ENCODE measurements around the gene DSTN. TPM values are rescaled to one million over a fixed set of nuclear protein-coding genes. Genes with fewer than 3 reads are reported as not detected.

The DSTN gene
- total RNA-seq, 1 donor from 2014 or later: 463 TPM

GRCh38 chr20:17579369-17580039 is 9.6 kb downstream of the DSTN start:
- Histone ChIP-seq H3K4me3 (no peak overlapping the region), H3K4me1 (peaks cover 36% of the 10 kb centered on the region), H3K9me3 (no peaks in the 10 kb centered on the region), H3K27ac (no peak overlapping the region), H3K36me3 (no peaks in the 10 kb centered on the region), H3K27me3 (no peaks in the 10 kb centered on the region)
- intact Hi-C loops (cut with DNase I): loop anchor here (10.0 kb wide), 1 partner anchor 45 kb away; the partner anchor contains the start of gene BFSP1
- DNase-seq (no peak), ATAC-seq (no peak)
- TF ChIP-seq CTCF (IDR thresholded peaks at IDR 0.05): no peak

- no peak for ATAC-seq
- intact Hi-C loops (cut with DNase I): loop anchor here (10.0 kb wide), 1 partner anchor 46 kb away; the partner anchor contains the start of gene BFSP1
- no peak for DNase-seq
- no peaks in the 10 kb centered on the region for H3K36me3 ChIP-seq
- no peak overlapping the region for H3K4me3 ChIP-seq
- TF ChIP-seq CTCF (IDR thresholded peaks at IDR 0.05): no peak
- no peak overlapping the region for H3K27ac ChIP-seq
- peaks cover 43% of the 10 kb centered on the region for H3K4me1 ChIP-seq
- no peaks in the 10 kb centered on the region for H3K9me3 ChIP-seq
- H3K27me3 ChIP-seq: no peaks in the 10 kb centered on the region
Measured at GRCh38 chr20:17580895-17581294, 11.0 kb downstream of the DSTN start.

GRCh38 chr20:17583126-17583525 is 13.3 kb downstream of the DSTN start:
- peaks cover 45% of the 10 kb centered on the region for H3K4me1 ChIP-seq
- no peaks in the 10 kb centered on the region for H3K9me3 ChIP-seq
- TF ChIP-seq CTCF (IDR thresholded peaks at IDR 0.05): no peak
- no peak overlapping the region for H3K4me3 ChIP-seq
- H3K27ac ChIP-seq: no peak overlapping the region
- ATAC-seq: no peak
- intact Hi-C loops (cut with DNase I): loop anchor here (10.0 kb wide), 1 partner anchor 48 kb away; the partner anchor contains the start of gene BFSP1
- no peaks in the 10 kb centered on the region for H3K27me3 ChIP-seq
- no peak for DNase-seq
- H3K36me3 ChIP-seq: no peaks in the 10 kb centered on the region

DNA sequence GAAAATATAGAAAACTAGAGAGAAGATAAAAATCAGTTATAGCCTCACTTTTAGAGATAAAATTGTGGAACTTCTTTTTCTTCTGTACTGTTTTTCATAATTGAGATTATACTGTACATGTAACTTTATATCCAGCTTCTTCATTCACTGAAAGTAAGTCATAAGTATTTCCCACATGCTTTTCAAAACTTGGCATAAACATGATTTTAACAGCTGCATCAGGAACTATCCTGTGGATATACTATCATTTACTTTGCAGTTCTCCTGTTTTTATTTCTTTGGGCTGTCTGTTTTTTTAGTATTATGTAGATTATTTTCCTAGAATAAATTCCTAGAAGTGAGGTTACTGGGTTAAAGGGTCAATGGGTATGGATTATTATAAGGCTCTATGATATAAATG is 14.8 kb downstream of the DSTN start:
- Histone ChIP-seq H3K36me3 (no peaks in the 10 kb centered on the region), H3K4me3 (no peak overlapping the region), H3K27ac (no peak overlapping the region), H3K9me3 (no peaks in the 10 kb centered on the region), H3K4me1 (peaks cover 50% of the 10 kb centered on the region), H3K27me3 (no peaks in the 10 kb centered on the region)
- no peak for DNase-seq
- intact Hi-C loops (cut with DNase I): loop anchor here (10.0 kb wide), 1 partner anchor 50 kb away; the partner anchor contains the start of gene BFSP1
- no peak for ATAC-seq
- no peak for TF ChIP-seq CTCF (IDR thresholded peaks at IDR 0.05)

GRCh38 chr20:17586250-17586649 is 16.4 kb downstream of the DSTN start:
- H3K27ac ChIP-seq: no peak overlapping the region
- intact Hi-C loops (cut with DNase I): loop anchor here (10.0 kb wide), 1 partner anchor 51 kb away; the partner anchor contains the start of gene BFSP1

More at GRCh38 chr20:17586250-17586649, 16.4 kb downstream of the DSTN start:
- TF ChIP-seq CTCF (IDR thresholded peaks at IDR 0.05): no peak
- Histone ChIP-seq H3K4me3 (no peak overlapping the region), H3K36me3 (no peaks in the 10 kb centered on the region), H3K4me1 (peaks cover 48% of the 10 kb centered on the region), H3K9me3 (no peaks in the 10 kb centered on the region), H3K27me3 (no peaks in the 10 kb centered on the region)
- DNase-seq: no peak
- no peak for ATAC-seq

All from upper lobe of right lung (tissue), 1 donor.